ENCODE results near the gene GSDME. TPM values are rescaled to one million over a fixed set of nuclear protein-coding genes. Genes with fewer than 3 reads are reported as not detected.

Gene GSDME
- total RNA-seq, 2 donors from 2014 or later: 3.5 to 5.2 TPM

DNA sequence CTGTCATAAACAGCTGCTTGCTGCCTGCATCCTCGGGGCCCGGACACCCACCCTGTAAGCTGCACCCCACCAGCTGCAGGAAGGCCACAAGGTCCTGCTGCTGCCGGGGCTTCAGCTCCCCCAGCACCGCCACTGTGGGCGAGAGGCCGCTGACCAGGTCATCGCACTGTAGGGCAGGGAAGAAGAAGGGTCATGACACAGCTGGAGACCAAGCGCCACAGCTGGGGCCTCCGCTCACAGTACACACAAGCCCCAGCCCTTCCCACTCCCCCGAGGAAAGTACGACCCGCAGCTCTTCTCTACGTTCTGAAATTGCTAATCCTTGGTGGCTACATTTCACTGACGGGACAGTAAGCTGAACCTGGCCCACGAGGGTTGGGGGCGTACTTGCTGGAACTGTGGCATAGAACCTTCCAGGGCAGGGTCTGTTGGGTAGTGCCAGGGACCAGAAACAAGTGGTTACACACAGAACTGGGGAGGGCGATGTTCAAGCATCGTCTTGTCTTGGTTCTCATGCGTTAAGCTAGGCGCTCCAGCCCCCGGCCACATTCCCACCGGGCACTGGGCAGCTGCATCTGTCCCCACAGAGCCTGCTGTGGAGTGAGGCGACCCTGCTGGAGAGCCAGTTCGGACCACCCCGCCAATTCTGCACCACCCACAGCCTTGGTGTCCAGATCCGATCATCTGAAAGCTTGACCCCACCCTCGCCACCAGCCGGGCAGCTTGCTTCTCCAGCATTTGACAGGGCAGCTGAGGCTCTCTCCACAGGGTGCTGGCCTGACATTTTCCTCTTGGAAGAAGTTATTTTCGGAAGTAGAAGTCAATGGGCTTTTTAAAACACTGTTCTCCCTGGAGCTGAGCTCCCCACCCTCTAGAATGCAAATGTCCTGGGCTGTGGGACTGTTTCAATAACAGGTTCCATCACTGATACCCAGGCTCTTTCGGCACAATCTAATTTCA lies 50.8 kb downstream of the GSDME start:
- DNase-seq (ENCODE audit: low spot score) (no peak), ATAC-seq (no peak)
- Mint-ChIP-seq H3K27ac (no peak overlapping the region), H3K27me3 (peaks cover 0 to 3% of the 10 kb centered on the region in 2 donors), H3K4me3 (no peak overlapping the region), H3K36me3 (no peaks in the 10 kb centered on the region), H3K9me3 (no peaks in the 10 kb centered on the region), H3K4me1 (ENCODE audit: low read depth in 2 of 2) (peaks cover 3 to 5% of the 10 kb centered on the region in 2 donors)

DNA sequence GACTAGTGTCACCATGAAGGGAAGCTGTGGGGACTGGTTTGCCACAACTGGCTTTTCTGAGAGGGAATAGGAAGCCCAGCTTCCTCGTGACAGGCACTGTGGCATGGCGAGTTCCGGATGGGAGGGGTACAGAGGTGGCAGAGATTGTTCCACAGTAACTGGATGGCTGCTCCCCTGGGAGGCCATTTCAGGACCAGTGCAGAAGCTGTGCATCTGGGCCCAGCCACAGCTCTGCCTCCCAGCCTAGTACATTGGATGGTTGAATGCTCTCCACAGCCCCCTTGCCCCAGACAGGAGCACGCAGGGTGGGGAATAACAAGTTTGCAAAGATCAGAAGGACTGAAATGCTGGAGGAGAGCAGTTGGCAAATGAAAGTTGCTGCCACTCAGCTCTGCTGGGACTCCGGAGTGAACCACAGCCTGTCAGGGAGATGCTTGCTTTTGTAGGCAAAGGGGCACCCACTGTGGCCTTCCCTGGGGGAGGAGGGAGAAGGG lies 51.8 kb downstream of the GSDME start:
- no peak overlapping the region for H3K4me3 Mint-ChIP-seq
- H3K4me1 Mint-ChIP-seq (ENCODE audit: low read depth in 2 of 2): peaks cover 3 to 5% of the 10 kb centered on the region in 2 donors
- DNase-seq (ENCODE audit: low spot score) (no peak), ATAC-seq (peak in 1 of 2 donors; percentile 34)
- H3K9me3 Mint-ChIP-seq: no peaks in the 10 kb centered on the region
- H3K27me3 Mint-ChIP-seq: peaks cover 0 to 3% of the 10 kb centered on the region in 2 donors
- peak overlapping the region in 1 of 2 donors; percentile 13 for H3K27ac Mint-ChIP-seq
- no peaks in the 10 kb centered on the region for H3K36me3 Mint-ChIP-seq

DNA sequence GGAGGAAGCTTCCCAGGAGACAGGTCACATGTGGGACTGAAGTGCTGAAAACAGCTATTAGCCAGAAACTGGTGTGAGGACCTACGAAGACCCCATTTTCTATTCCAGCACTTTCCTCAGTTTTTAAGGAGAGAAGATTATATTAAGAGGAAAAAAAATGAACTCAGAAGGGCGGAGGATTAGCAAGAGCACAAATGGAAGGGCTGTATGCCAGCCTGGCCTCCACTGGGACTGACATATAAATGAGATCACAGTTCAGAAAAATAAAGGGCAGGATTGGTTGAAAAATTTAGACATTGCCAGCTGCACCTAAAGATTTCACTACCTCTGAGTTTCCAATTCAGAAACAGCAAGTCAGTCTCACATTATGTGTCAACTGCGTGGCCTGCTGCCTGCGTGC lies 53.0 kb downstream of the GSDME start:
- ATAC-seq (no peak), DNase-seq (ENCODE audit: low spot score) (no peak)
- Mint-ChIP-seq H3K27me3 (no peaks in the 10 kb centered on the region), H3K27ac (no peak overlapping the region), H3K4me3 (no peak overlapping the region), H3K36me3 (no peaks in the 10 kb centered on the region), H3K4me1 (ENCODE audit: low read depth in 2 of 2) (peaks cover 3 to 5% of the 10 kb centered on the region in 2 donors), H3K9me3 (no peaks in the 10 kb centered on the region)

DNA sequence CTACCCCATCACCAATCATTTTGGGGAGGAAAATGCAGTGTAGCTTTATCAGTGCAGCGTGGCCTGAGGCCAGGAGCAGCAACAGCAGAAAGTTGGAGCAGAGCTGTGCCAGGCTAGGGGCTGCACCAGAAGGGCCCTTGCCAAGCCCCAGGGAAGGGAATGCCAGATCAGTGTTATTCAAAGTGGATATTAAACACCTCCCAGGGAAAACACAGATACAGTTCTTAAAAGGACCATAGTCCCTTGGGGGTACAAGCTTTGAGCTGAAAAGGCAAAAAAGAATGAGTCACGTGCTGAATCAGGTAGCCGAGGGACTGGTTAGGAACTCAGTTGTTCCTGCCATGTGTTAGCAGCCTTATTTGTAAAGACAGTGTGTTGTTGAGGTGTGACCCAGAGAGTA lies 54.0 kb downstream of the GSDME start:
- Mint-ChIP-seq H3K4me3 (no peak overlapping the region), H3K36me3 (no peaks in the 10 kb centered on the region), H3K27ac (no peak overlapping the region), H3K4me1 (ENCODE audit: low read depth in 2 of 2) (peaks cover 3 to 5% of the 10 kb centered on the region in 2 donors), H3K27me3 (no peaks in the 10 kb centered on the region), H3K9me3 (no peaks in the 10 kb centered on the region)
- DNase-seq (ENCODE audit: low spot score) (no peak), ATAC-seq (no peak)

DNA sequence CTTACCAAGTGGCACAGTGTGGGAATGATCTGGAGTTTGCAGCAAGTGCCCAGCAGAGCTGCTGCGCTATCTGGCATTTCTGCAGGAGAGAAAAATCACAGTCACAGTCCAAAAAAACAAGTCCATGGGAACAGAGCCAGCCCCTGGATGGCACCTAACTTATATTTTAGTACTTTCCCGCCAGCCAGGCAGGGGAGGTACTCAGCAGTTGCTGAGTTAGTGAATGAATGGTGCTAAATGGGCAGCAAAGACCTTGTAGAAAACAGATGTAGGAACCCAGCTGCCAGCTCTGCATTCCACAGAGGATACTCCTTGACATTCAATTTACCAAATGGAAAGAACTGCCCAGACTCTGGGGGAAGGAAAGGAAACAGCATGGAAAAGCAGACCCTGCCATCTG lies 54.5 kb downstream of the GSDME start:
- no peak overlapping the region for H3K27ac Mint-ChIP-seq
- H3K4me1 Mint-ChIP-seq (ENCODE audit: low read depth in 2 of 2): peaks cover 3 to 5% of the 10 kb centered on the region in 2 donors
- H3K36me3 Mint-ChIP-seq: no peaks in the 10 kb centered on the region
- H3K9me3 Mint-ChIP-seq: no peaks in the 10 kb centered on the region
- ATAC-seq (no peak), DNase-seq (ENCODE audit: low spot score) (no peak)
- H3K4me3 Mint-ChIP-seq: no peak overlapping the region
- H3K27me3 Mint-ChIP-seq: no peaks in the 10 kb centered on the region

DNA sequence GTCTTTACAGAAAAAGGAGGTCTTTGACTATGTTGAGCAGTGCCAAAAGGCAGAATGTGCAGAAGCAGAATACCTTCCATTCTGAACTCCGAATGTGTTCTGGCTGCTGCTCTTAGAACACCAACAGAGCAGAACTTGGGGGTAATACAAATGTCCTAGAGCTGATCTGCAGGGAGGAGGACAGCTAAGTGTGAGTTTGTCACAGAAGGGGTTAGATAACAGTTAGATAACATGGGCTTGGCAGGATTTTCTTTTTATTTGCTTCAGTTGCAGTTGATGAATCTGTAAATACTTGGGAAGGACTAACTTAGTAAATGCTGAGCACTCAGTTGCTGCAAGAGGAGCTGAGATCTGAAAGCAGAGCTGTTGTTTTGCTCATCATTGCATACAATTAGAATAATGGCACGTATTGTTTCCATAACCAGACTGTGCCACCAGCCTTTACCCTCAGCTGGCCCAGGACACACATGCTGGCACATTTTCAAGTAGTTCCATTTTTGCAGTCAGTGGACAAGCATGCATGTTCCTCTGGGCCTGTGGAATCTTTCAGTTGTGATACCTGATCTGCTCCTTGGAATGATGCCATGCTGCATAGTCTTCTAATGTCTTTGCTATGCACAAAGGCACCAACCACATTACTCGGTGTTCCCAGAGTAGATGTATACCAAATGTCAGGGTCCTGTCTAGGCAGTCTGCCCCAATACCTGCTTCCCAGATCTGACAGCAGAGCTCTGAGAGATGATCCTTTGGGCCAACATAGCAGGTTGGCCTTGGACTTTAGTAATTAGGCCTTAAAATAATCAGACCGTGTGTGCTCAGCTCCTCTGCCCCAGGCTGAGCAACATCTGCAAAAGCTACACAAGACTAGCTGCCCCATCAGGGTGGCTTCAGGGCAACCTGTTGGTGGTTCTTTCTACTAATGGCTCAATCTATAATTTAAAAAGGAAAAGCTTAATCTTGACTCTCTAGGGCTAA lies 55.7 kb downstream of the GSDME start:
- no peak overlapping the region for H3K4me3 Mint-ChIP-seq
- peaks cover 3 to 5% of the 10 kb centered on the region in 2 donors for H3K4me1 Mint-ChIP-seq (ENCODE audit: low read depth in 2 of 2)
- H3K36me3 Mint-ChIP-seq: no peaks in the 10 kb centered on the region
- DNase-seq (ENCODE audit: low spot score) (no peak), ATAC-seq (no peak)
- H3K27ac Mint-ChIP-seq: no peak overlapping the region
- H3K9me3 Mint-ChIP-seq: no peaks in the 10 kb centered on the region
- H3K27me3 Mint-ChIP-seq: no peaks in the 10 kb centered on the region

DNA sequence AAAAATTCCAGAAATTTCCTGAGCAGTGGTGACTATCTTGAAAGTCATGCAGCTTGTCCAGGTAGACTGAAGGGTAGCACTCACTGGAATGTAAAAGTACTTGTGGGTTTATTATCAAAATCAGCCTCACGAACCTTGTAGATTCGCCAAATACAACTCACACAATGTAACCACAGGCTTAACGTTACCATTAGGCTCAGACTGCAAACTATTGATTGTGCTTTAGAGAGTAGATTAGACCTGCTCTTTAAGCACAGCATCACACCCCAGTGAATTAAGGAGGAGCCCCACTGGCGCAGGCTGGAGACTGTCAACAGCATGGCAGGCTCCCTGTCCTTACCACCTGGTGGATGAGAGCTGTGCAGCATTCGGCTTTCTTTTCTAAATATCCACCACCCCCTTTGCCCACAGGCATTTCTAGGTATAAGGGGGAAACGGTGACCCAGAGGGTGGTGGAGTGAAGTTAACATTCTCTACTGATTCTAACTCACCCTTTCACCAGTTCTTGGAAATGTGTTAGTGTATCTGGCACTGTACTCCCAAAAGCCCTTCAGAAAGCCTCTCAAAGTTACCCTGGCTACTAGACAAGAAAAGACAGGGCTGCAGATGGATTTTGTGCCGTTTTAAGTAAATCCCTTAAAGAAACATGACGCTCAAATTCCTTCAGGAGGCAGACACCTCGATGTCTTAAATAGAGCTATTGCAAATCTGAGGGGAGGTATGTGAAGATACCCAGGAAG lies 56.6 kb downstream of the GSDME start:
- Mint-ChIP-seq H3K4me1 (ENCODE audit: low read depth in 2 of 2) (peaks cover 3 to 5% of the 10 kb centered on the region in 2 donors), H3K4me3 (no peak overlapping the region), H3K9me3 (no peaks in the 10 kb centered on the region), H3K27ac (no peak overlapping the region), H3K36me3 (no peaks in the 10 kb centered on the region), H3K27me3 (no peaks in the 10 kb centered on the region)
- ATAC-seq (no peak), DNase-seq (ENCODE audit: low spot score) (no peak)

DNA sequence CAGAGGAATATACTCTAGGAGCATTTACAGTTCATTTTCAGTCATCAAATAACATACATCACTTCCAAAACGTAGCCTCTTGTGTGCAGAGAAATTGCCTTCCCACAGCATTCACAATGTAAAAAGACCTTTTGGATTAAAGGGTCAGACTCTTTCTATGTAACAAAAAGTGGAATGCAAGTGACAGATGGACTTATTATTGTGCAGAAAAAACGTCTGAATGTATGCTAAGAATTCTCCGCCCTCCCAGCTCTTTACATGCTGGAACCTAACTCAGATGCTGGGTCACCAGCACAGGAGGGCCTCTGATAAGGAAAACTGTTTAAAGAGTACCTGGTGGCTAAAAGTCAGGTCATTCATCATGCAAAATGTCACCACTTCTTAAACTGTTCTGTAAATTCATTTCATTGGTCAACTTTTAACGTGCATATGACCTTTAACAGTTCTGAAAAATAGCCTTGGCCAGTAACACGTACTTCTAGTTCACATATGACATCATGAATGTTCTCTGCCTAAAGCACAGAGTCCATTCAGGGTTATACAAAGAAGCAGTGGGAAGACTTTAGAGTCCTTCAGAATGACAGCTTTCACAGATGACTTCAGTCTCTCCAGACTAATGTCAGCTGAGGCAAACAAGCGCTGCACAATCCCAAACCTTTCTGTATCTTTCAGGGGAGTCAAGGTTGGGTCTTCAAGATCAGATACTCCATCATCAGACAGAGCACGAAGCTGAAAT lies 58.6 kb downstream of the GSDME start:
- no peaks in the 10 kb centered on the region for H3K27me3 Mint-ChIP-seq
- no peak overlapping the region for H3K4me3 Mint-ChIP-seq
- H3K27ac Mint-ChIP-seq: no peak overlapping the region
- H3K36me3 Mint-ChIP-seq: no peaks in the 10 kb centered on the region
- no peak for DNase-seq (ENCODE audit: low spot score)
- ATAC-seq: no peak
- no peaks in the 10 kb centered on the region for H3K4me1 Mint-ChIP-seq (ENCODE audit: low read depth in 2 of 2)
- no peaks in the 10 kb centered on the region for H3K9me3 Mint-ChIP-seq

DNA sequence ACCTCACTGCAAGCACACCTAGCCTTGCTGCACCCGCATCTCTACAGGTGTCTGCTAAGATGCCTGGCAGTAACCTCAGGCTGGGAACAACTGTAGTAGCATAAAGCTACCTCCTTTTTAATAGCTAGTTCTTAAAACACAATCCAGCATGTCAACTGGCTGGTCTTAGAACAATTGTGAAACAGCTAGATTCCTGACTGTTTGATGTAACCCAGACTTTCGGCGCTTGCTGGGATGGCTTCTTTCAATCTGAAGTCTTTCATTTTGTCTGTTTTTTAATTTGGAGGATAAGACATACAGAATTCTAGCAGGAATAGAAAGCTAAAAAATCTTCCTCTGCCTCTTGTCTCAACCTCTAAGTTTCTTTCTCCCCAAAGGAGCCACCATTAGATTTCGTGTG lies 59.8 kb downstream of the GSDME start:
- Mint-ChIP-seq H3K4me1 (ENCODE audit: low read depth in 2 of 2) (no peaks in the 10 kb centered on the region), H3K27ac (no peak overlapping the region), H3K36me3 (no peaks in the 10 kb centered on the region), H3K27me3 (no peaks in the 10 kb centered on the region), H3K4me3 (no peak overlapping the region), H3K9me3 (no peaks in the 10 kb centered on the region)
- ATAC-seq (no peak), DNase-seq (ENCODE audit: low spot score) (no peak)

DNA sequence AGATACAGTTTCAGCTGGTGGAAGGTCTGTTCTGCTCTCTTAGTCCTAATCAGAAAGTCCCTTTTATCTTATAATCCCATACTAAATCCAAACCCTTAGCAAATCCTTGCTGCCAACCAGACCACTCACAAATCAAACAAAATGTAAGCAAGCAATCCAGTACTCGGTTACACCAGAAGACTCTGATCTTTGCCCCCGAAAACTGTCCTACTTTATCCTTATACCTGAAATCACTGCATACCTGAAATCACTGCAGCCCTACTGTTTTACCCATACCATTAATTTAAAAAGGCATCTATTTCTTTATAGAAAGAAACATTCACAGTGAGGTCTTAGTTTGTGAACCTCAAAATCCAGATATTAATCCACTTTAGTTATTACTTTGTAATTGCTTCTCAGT lies 64.7 kb downstream of the GSDME start:
- DNase-seq (ENCODE audit: low spot score) (no peak), ATAC-seq (no peak)
- Mint-ChIP-seq H3K36me3 (no peaks in the 10 kb centered on the region), H3K9me3 (no peaks in the 10 kb centered on the region), H3K4me3 (no peak overlapping the region), H3K27ac (no peak overlapping the region), H3K4me1 (ENCODE audit: low read depth in 2 of 2) (no peaks in the 10 kb centered on the region), H3K27me3 (no peaks in the 10 kb centered on the region)

DNA sequence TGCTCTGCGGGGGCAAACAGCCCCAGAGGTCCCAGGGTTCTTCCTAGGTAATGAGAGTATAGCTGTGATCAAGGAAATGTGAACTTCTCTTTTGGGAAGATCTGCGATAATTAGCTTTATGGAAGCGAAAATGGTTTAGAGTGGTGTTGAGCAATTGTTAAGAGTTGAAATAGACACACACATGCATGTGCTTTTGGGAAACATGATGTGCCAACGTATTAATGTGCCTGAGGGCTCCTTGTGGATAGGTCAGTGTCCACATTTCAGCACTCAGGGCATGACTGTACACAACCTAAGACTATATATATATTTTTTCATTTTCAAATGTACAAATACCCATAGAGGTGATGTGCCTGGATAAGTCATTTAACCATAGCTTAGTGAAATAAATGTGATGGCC lies 67.0 kb downstream of the GSDME start:
- no peaks in the 10 kb centered on the region for H3K27me3 Mint-ChIP-seq
- H3K36me3 Mint-ChIP-seq: peaks cover 7% of the 10 kb centered on the region
- ATAC-seq (no peak), DNase-seq (ENCODE audit: low spot score) (no peak)
- no peaks in the 10 kb centered on the region for H3K9me3 Mint-ChIP-seq
- no peak overlapping the region for H3K27ac Mint-ChIP-seq
- H3K4me3 Mint-ChIP-seq: no peak overlapping the region
- no peaks in the 10 kb centered on the region for H3K4me1 Mint-ChIP-seq (ENCODE audit: low read depth in 2 of 2)

DNA sequence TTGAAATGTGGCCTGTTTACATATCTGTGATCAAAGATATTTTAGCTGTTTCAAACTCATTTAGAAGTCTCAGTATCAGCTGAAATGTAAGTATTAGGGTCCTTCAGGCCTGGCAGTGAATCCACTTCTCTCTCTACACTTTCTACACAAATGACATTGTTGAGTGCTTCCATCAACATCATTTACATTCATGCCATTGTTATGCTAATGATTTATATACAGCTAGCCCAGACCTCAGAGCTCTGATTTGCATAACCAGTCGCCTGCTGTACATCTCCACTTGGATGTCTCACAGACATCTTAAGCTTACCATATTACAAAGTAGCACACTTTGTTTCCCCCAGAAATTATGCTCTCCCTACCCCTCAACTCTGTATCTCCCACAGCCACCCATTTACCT lies 71.6 kb downstream of the GSDME start:
- H3K27ac Mint-ChIP-seq: no peak overlapping the region
- DNase-seq (ENCODE audit: low spot score): no peak
- H3K4me3 Mint-ChIP-seq: no peak overlapping the region
- no peaks in the 10 kb centered on the region for H3K9me3 Mint-ChIP-seq
- ATAC-seq: no peak
- peaks cover 7% of the 10 kb centered on the region for H3K36me3 Mint-ChIP-seq
- H3K4me1 Mint-ChIP-seq (ENCODE audit: low read depth in 2 of 2): no peaks in the 10 kb centered on the region
- no peaks in the 10 kb centered on the region for H3K27me3 Mint-ChIP-seq

DNA sequence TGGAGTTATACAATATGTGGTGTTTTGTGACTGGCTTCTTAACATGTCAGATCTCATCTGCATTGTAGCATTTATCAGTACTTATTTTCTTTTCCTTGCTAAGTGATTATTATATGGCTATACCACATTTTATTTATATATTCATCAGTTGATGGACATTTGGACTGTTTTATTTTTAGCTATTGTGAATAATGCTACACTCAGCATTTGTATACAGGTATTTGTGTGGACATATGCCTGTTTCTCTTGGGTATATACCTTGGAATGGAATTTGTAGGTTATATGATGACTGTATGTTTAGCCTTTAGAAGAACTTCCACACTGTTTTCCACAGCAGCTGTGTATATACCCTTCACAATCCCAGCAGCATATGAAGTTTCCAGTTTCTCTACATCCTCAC lies 86.5 kb downstream of the GSDME start:
- Mint-ChIP-seq H3K27ac (no peak overlapping the region), H3K27me3 (no peaks in the 10 kb centered on the region), H3K4me1 (ENCODE audit: low read depth in 2 of 2) (no peaks in the 10 kb centered on the region), H3K4me3 (no peak overlapping the region), H3K36me3 (no peaks in the 10 kb centered on the region), H3K9me3 (no peaks in the 10 kb centered on the region)
- ATAC-seq (no peak), DNase-seq (ENCODE audit: low spot score) (no peak)
